Ishikawa (cell line): ENCODE measurements around the gene UNC79.

ENCODE experiments used
- CEBPB ChIP-seq: IDR thresholded peaks from 2 replicates; pipeline ENCODE4 v1.6.1; 2012
- CREB1 ChIP-seq: IDR thresholded peaks from 2 replicates; pipeline ENCODE4 v1.6.1; 2012; ENCODE audit warnings: low read depth
- EGR1 ChIP-seq: IDR thresholded peaks from 2 replicates; pipeline ENCODE4 v1.6.1; 2012
- EP300 ChIP-seq: IDR thresholded peaks from 2 replicates; pipeline ENCODE4 v1.6.1; 2012; ENCODE audit warnings: borderline replicate concordance
- FOXM1 ChIP-seq: IDR thresholded peaks from 2 replicates; pipeline ENCODE4 v1.6.1; 2012; ENCODE audit warnings: low read depth, borderline replicate concordance
- MAX ChIP-seq: IDR thresholded peaks from 2 replicates; pipeline ENCODE4 v1.6.1; 2012
- NFIC ChIP-seq: IDR thresholded peaks from 2 replicates; pipeline ENCODE4 v1.6.1; 2012
- RAD21 ChIP-seq: IDR thresholded peaks from 2 replicates; pipeline ENCODE4 v1.6.1; 2012; ENCODE audit warnings: low read depth
- TAF1 ChIP-seq: IDR thresholded peaks from 2 replicates; pipeline ENCODE4 v1.6.1; 2012; ENCODE audit warnings: low read depth, mild to moderate bottlenecking
- TCF12 ChIP-seq: IDR thresholded peaks from 2 replicates; pipeline ENCODE4 v1.6.1; 2012; ENCODE audit warnings: low read depth
- TEAD4 ChIP-seq: IDR thresholded peaks from 2 replicates; pipeline ENCODE4 v1.6.1; 2012
- USF1 ChIP-seq: IDR thresholded peaks from 2 replicates; pipeline ENCODE4 v1.6.1; 2012
- YY1 ChIP-seq: IDR thresholded peaks from 2 replicates; pipeline ENCODE4 v1.6.1; 2012; ENCODE audit warnings: low read depth
- ZBTB7A ChIP-seq: IDR thresholded peaks from 2 replicates; pipeline ENCODE4 v1.6.1; 2012; ENCODE audit warnings: low read depth
- TF ChIP-seq, protein P1 (sequence below): IDR thresholded peaks from 2 replicates; pipeline ENCODE4 v1.6.1; 2012; ENCODE audit warnings: low read depth, mild to moderate bottlenecking

Gene UNC79

DNA sequence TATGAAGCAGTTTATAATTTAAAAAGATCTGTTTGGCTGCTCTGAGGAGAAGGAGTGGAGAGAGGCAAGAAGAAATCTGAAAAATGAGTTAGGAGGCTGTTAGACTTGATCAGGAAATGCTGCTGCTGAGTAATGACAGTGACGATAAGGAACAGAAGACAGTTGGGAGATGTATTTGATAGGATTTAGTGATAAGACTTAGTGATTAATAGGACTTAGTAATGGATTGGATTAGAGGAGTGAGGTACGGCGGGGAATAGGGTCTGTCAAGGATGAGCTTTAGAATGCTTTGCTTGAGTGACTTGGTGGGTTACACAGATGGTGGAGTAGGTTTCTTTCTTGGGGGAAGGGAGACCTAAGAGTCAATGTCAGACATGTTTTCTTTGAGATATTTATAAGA lies 31.7 kb downstream of the UNC79 start:
- TF ChIP-seq FOXM1: no peak
- no peak for TF ChIP-seq TCF12
- TF ChIP-seq USF1: no peak
- no peak for TF ChIP-seq TAF1
- no peak for TF ChIP-seq TEAD4
- TF ChIP-seq RAD21: no peak
- no peak for TF ChIP-seq EGR1

- no peak for TF ChIP-seq EGR1
- TF ChIP-seq YY1: no peak
- no peak for TF ChIP-seq CEBPB
- TF ChIP-seq, protein P1, sequence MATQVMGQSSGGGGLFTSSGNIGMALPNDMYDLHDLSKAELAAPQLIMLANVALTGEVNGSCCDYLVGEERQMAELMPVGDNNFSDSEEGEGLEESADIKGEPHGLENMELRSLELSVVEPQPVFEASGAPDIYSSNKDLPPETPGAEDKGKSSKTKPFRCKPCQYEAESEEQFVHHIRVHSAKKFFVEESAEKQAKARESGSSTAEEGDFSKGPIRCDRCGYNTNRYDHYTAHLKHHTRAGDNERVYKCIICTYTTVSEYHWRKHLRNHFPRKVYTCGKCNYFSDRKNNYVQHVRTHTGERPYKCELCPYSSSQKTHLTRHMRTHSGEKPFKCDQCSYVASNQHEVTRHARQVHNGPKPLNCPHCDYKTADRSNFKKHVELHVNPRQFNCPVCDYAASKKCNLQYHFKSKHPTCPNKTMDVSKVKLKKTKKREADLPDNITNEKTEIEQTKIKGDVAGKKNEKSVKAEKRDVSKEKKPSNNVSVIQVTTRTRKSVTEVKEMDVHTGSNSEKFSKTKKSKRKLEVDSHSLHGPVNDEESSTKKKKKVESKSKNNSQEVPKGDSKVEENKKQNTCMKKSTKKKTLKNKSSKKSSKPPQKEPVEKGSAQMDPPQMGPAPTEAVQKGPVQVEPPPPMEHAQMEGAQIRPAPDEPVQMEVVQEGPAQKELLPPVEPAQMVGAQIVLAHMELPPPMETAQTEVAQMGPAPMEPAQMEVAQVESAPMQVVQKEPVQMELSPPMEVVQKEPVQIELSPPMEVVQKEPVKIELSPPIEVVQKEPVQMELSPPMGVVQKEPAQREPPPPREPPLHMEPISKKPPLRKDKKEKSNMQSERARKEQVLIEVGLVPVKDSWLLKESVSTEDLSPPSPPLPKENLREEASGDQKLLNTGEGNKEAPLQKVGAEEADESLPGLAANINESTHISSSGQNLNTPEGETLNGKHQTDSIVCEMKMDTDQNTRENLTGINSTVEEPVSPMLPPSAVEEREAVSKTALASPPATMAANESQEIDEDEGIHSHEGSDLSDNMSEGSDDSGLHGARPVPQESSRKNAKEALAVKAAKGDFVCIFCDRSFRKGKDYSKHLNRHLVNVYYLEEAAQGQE: no peak
- no peak for TF ChIP-seq TAF1
- TF ChIP-seq MAX: no peak
- no peak for TF ChIP-seq NFIC
- no peak for TF ChIP-seq RAD21
- TF ChIP-seq TCF12: no peak
These were observed 33.5 kb downstream of the UNC79 start for GRCh38 chr14:93464271-93464670.

GRCh38 chr14:93475471-93475870 lies 44.7 kb downstream of the UNC79 start:
- TF ChIP-seq FOXM1 (no peak), TAF1 (no peak), TCF12 (no peak), NFIC (no peak), CEBPB (no peak), TEAD4 (no peak), EP300 (no peak), MAX (no peak), ZBTB7A (no peak), RAD21 (no peak), USF1 (no peak)
- TF ChIP-seq, protein P1: no peak

DNA sequence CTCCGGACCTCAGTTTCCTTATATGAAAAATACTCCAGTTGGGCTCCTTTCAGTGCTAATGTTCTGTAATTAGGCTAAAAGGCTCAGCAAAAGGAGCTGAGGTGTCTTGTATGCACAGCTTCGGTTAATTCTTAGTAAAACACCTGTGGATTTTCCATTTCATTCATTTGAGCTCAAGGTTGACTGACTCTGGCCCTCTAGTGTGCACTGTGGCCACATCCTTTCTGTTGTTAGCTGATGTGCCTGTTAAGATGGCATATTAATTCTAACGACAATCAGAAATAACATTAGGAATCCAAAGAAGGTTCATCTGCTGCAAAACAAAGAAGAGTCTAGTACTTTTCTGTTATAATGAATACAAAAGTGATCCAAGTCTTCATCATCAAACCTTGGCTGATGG lies 45.6 kb downstream of the UNC79 start:
- TF ChIP-seq TEAD4: no peak
- TF ChIP-seq TCF12: no peak
- no peak for TF ChIP-seq NFIC
- no peak for TF ChIP-seq RAD21
- no peak for TF ChIP-seq USF1

- TF ChIP-seq CEBPB (no peak), ZBTB7A (no peak), EGR1 (no peak), USF1 (no peak), TCF12 (no peak), TAF1 (no peak), EP300 (no peak), CREB1 (no peak), MAX (no peak), RAD21 (no peak), YY1 (no peak), TEAD4 (no peak), NFIC (no peak), FOXM1 (no peak)
- TF ChIP-seq, protein P1: no peak
These were observed 50.1 kb downstream of the UNC79 start for GRCh38 chr14:93480867-93481266.
